Cardiac septum (tissue), 1 donor: ENCODE results near the gene FGF13. TPM values are rescaled to one million over a fixed set of nuclear protein-coding genes. Genes with fewer than 3 reads are reported as not detected.

Experiments used
- DNase-seq: peaks from one replicate; pipeline ENCODE4 v3.0.0-alpha.2; 2020; ENCODE audit warnings: low spot score
- intact Hi-C: fragments of 100-400 bp; cut with DNase I; formaldehyde crosslinking; loops from one replicate; pipeline ENCODE4 v1.14.0; 2022
- long read RNA-seq: library from polyadenylated mRNA; unstranded; transcript quantifications from one replicate; pipeline ENCODE4 v2.0.0, GENCODE V29; 2021
- total RNA-seq: library from RNA; stranded (reverse); fragmentation: NEBNext Ultra II Directional; extraction: Animal tissue kit (Norgen Biotek cat#: 25700); gene quantifications from one replicate; pipeline ENCODE4 v1.2.1, GENCODE V29; 2021
- donor health status: DM: no; HTN: no; CAD: no.

Gene FGF13
- 1.2 TPM for total RNA-seq
- long read RNA-seq, full-length matches to known transcripts, result 2 of 2 reads
- long read RNA-seq, partial matches to known transcripts, result 0 of 2 reads
- long read RNA-seq, other reads (novel, unspliced or antisense), result 0 of 2 reads

GRCh38 chrX:138711399-138712347 is at the start of gene FGF13:
Gene FGF13, minus strand, starts transcription at chrX:138711717. Its CDS starts 714 bp downstream, at chrX:138711003.
- peak; percentile 70 for DNase-seq
- intact Hi-C loops, result no loop called here

GRCh38 chrX:138759217-138759943 is 47.9 kb upstream of the FGF13 start:
- no peak for DNase-seq
- intact Hi-C loops, result no loop called here

DNA sequence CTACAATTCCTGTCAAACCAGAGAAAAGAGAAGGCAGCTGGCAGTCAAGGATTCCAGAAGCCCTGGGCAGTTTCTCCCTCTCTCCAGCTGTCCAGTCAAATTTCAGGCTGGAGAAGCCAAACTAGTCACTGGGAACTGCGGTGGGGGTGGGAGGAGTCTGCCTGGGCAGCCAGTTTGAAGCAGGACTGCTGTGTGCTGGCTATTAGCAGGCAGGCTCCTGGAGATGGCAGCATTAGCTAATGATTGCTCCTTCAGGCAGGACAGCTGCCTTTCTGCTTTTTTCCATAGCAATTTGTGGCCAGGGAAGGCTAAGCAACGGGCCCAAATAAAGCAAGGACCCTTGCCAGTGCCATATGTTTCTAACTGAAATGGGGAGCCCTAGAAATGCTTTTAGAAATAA is 44.7 kb upstream of the FGF13 start:
- intact Hi-C loops, result no loop called here

DNA sequence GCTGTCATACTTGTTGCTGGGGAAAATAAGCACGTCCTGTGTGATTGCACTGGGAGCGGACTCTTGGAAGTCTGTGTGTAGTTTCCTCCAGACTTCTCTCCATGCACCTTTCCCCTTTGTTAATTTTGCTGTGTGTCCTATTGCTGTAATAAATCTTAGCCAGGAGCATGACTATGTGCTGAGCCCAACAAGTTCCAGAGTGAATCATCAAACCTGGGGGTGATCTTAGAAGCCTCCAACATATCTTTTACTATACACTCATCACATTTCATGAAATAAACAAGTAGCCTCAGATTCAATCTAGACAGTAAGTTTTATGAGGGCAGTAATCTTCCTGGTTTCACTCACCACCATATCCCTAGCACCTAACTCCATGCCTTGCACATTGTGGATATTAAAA is 43.3 kb upstream of the FGF13 start:
- intact Hi-C loops, result no loop called here
- DNase-seq, result no peak

More for the DNA sequence above, 44.7 kb upstream of the FGF13 start:
- DNase-seq, result no peak

DNA sequence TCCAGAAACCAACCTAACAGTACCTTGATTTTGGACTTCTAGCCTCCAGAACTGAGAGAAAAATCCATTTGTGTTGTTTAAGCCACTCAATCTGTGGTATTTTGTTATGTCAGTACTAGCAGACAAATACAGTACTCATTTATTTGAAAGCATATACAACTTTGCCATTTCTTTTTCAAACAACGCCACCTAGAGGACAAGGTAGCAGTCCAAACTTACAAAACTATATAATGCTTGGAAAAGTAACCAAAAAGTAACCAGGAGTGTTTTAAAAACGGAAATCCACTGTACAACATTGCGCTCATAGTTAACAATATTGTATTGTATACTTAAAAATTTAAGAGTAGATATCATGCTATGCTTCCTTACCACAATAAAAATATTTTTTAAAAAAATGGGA is 37.0 kb upstream of the FGF13 start:
- intact Hi-C loops, result loop anchor here (10.0 kb wide), 1 partner anchor 554 kb away; no protein-coding TSS in a partner anchor
- no peak for DNase-seq

- DNase-seq, result no peak
- intact Hi-C loops, result loop anchor here (10.0 kb wide), 1 partner anchor 550 kb away; no protein-coding TSS in a partner anchor
Measured at GRCh38 chrX:138745196-138745595, 33.7 kb upstream of the FGF13 start.

DNA sequence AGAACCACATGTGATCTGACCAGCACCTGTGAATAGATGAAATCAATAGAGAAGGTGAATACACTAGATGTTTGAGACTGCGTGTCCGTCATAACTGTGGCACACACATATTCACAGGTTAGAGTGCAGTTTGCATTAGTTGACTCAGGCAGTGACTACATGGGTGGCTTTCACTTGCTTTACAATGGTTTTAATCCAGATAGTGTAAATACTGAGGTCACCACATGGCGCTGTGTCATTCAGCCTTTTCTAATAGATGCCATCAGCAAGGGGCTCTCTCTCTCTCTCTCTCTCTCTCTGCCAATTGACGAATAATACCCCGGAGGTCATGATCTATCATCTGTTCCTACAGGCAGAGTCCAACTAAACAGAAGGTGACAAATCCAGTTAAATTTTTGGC is 30.7 kb upstream of the FGF13 start:
- intact Hi-C loops, result loop anchor here (10.0 kb wide), 1 partner anchor 547 kb away; no protein-coding TSS in a partner anchor
- no peak for DNase-seq

- intact Hi-C loops, result loop anchor here (10.0 kb wide), 1 partner anchor 546 kb away; no protein-coding TSS in a partner anchor
- no peak for DNase-seq
Measured at GRCh38 chrX:138740341-138740740, 28.8 kb upstream of the FGF13 start.

DNA sequence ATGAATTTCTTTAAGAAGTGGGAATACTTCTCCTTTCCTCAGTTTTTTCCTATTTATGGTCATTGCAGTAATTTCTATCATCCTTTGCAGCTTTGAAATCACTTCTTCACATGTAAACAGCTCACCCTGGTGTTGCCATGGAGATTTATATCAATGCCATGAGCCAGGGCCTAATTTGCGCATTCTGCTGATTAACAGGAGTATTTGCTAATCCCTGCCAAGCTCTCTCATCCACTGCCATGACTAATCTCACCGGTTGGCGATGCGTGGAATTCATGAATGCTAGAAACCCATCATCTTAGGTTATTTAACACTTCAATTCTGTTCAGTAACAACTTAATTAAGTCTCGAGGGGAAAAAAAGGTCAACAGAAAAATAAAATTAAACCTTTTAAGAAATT is 11.8 kb upstream of the FGF13 start:
- intact Hi-C loops, result no loop called here
- no peak for DNase-seq

GRCh38 chrX:138719396-138719795 is 7.9 kb upstream of the FGF13 start:
- DNase-seq, result no peak
- intact Hi-C loops, result no loop called here

DNA sequence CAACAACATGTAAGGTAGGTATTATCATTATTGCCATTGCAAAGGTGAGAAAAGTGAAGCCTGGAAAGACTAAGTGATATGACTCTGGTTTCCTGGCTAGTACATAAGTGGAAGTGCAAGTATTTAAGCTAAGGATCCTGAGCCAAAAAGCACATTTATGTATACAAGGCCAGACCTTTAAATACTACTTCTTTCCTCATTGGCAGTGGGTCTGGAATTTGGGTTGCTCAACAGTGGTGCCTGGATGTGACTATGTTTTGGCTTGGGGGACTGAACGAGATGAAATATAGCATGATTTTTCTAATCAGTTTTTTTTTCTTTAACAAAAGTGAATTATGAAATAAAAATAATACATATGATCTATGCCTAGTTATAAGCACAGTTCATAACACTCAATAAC is 7.4 kb upstream of the FGF13 start:
- DNase-seq, result no peak

DNA sequence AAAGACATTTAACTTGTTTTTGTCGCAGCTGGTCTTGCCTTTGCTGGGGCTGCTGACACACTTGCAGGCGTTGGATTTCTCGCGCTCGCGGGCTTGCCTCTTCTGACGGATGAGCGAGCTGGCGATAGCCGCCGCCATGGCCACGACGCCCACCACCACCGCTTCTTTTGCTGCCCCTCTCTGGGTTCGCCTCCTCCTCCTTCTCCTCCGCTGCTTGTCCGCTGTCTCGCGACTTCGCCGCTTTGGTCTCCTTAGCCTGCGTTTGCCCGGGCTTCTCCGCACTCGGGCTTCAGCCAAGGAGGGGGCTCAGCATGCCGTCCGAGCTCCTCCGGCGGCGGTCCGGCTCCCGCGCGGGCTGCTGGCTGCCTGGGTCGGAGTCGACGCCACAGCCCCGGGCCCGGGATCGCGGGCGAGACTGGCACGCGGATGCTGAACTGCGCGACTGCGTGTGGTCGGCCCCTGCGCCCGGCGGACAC is 613 bp downstream of the FGF13 start:
- no peak for DNase-seq
- intact Hi-C loops, result no loop called here

More for the DNA sequence above, 7.4 kb upstream of the FGF13 start:
- intact Hi-C loops, result no loop called here

DNA sequence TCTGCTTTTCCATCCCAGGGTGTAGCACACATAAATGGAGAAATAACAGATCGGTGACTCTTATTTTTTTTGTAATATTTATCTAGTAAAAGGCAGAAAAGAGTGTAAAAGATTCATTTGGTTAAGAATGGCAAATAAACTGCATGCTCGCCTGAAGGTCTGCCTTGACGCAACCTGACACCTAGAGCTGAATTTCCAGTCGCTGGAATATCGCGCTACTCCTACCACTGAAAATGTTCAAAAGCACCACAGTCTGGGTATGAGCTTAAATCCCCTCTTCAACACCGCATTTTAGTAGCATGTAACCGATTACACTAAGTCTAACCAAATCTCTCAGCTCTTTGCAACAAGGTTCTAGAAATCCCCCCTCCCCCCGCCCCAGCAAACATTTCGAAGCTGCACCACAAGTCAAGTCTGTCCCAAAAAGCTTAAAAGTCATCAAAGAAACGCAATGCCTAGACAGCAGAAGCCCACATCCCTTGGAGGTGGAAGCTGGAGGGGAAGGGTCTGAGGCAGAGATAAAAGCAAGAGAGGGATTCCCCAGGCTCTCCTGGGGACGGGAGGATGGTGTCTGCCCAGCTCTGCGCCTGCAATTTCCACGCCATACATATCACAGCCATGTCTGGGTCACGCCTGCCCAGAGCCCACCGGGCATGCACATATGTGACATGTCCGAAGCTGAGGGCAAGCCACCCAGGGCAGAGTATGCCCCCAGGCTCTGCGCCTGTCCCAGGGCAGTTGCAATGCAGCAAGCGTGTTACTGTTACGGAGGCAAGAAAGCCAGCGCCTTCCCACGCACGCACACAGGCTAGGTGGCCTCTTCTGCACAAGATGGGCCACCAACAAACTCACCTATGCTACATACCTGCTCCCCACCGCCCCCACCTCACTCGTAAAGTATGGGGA is 1.4 kb downstream of the FGF13 start:
- peak; percentile 71 for DNase-seq
- intact Hi-C loops, result no loop called here

DNA sequence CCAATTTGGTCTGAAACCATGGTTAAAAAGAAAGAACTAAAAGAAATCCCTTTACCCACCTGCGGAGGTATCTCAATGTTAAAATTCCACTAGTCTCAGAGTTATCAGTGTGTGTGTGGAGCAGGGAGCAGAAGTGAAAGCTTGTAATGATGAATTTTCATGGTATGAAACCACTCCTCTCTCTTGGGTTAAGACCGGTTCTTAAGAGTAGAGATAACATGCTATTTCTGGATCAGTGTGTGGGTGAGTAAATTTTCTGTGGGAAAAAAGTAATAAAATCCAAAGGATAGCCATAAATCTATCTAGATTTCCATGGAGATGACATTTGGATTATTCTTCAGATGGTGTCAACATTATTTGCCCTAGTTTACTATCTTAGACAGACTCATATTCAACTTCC is 3.2 kb downstream of the FGF13 start:
- DNase-seq, result no peak
- intact Hi-C loops, result no loop called here

DNA sequence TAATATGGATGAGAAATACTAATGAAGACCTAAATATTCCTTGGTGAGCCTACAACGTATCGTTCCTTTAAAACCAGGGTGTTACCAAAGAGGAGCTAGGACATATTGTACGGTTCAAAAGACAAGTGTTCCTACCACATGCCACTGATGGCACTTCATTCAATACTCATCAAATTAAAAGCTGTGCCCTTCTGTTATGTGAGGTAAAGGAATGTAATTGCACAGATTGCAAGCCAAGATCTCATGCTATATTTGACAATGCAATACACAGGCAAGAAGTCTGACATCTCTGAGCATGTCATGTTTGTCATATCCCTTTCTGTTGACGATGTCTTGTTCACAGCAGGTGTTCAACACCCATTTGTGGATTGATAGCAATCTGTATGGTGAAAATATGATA is 6.9 kb downstream of the FGF13 start:
- no peak for DNase-seq
- intact Hi-C loops, result no loop called here

- intact Hi-C loops, result no loop called here
- no peak for DNase-seq
Measured at GRCh38 chrX:138704101-138704500, 7.4 kb downstream of the FGF13 start.

DNA sequence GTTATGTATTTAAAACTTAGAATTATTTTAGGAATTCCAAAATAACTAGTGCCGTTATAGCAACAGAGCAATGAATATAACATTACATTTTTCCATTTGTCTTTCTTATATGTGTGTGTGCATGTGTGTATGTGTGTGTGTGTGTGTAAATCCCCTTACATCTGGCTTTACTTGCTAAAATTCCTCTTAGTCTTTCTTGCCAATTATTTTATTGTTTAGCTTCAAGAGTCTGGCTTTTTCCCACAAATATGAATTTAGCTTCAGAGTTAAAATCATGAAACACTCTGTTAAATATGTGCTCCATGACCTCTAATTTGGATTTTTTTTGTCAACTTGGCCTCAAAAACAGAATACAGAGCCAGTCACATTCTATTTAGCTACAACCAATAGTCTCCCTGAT is 18.9 kb downstream of the FGF13 start:
- intact Hi-C loops, result no loop called here
- no peak for DNase-seq

DNA sequence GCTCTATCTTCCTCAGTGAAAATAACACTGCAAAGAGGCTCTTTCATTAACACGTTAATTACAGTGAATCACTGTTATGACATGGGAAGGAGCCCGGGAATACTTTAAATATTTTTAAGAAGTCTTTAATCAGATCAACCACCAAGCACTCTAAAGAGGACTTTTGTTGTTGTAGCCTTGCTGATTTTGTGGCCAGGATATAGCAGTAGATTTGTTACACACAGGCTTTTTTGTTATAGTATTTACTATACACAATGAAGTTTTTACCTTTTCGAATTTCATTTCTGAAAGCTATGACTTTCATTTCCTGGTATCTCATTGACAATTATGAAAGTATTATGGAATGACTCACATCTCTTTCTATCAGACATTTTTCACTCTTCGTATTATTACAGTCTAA is 20.3 kb downstream of the FGF13 start:
- intact Hi-C loops, result no loop called here
- DNase-seq, result no peak

DNA sequence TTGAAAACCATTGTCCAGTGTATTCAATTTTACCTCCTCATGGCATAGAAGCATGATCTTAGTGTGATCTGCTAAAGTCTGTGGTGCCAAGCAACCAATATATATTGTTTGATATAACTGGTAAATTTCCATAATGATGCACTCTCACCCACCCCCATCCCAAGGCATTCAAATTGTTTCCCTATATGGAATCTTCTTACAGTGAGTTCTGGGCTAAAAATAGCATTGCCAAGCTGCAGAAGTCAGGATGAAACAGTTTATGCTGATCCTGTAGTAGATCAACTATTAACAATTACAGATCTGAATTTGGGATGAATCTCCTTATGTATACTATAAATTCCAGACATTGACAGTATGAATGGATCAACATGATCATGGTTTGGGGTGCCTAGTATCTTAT is 20.9 kb downstream of the FGF13 start:
- intact Hi-C loops, result no loop called here
- no peak for DNase-seq
